ENCODE results near the gene C16orf96.

C16orf96 gene

GRCh38 chr16:4583906-4584305 lies 27.8 kb downstream of the C16orf96 start:
- no peak overlapping the region for H3K4me3 ChIP-seq (ENCODE audit: low read length)
- no peak overlapping the region for H2AK5ac ChIP-seq (ENCODE audit: low read length)
- no peak overlapping the region for H2BK15ac ChIP-seq (replicated peaks; ENCODE audit: low read depth)
- H3K9ac ChIP-seq (ENCODE audit: low read length), result no peak overlapping the region
- no peak overlapping the region for H2BK5ac ChIP-seq (ENCODE audit: low read length)
- no peak overlapping the region for H2BK120ac ChIP-seq (ENCODE audit: low read depth, low read length)
- DNase-seq, result no peak
- no peak overlapping the region for H4K5ac ChIP-seq (ENCODE audit: low read length)
- H3K18ac ChIP-seq (ENCODE audit: low read length), result no peak overlapping the region
- H3K23ac ChIP-seq (ENCODE audit: low read length), result no peak overlapping the region
- H3K27me3 ChIP-seq (ENCODE audit: insufficient read depth, low read length, poor library complexity), result no peaks in the 10 kb centered on the region
- no peaks in the 10 kb centered on the region for H3K4me1 ChIP-seq (ENCODE audit: control insufficient read depth, low read depth, low read length)
- no peak overlapping the region for H4K8ac ChIP-seq (ENCODE audit: low read depth, low read length)
- H3K4me2 ChIP-seq (ENCODE audit: low read length), result no peak overlapping the region
- no peaks in the 10 kb centered on the region for H3K79me2 ChIP-seq (ENCODE audit: control insufficient read depth, insufficient read depth, low read length)
- H3K56ac ChIP-seq (ENCODE audit: low read length), result no peak overlapping the region
- H3K36me3 ChIP-seq (ENCODE audit: control insufficient read depth, insufficient read depth, low read length), result no peaks in the 10 kb centered on the region
- H3K79me1 ChIP-seq (ENCODE audit: low read length), result no peaks in the 10 kb centered on the region
- no peak overlapping the region for H3K4ac ChIP-seq (ENCODE audit: low read depth, low read length)
- H3K27ac ChIP-seq (ENCODE audit: low read depth, low read length), result no peak overlapping the region
- WGBS (ENCODE audit: extremely low coverage, insufficient coverage, low lambda C conversion rate), result no CpG with 5 or more reads among the region's 4 CpGs

- no peak overlapping the region for H2BK15ac ChIP-seq (replicated peaks; ENCODE audit: low read depth)
- no peak overlapping the region for H3K4me2 ChIP-seq (ENCODE audit: low read length)
- H3K4me3 ChIP-seq (ENCODE audit: low read length), result no peak overlapping the region
- no peak for DNase-seq
- no peak overlapping the region for H2AK5ac ChIP-seq (ENCODE audit: low read length)
- H4K8ac ChIP-seq (ENCODE audit: low read depth, low read length), result no peak overlapping the region
- H3K36me3 ChIP-seq (ENCODE audit: control insufficient read depth, insufficient read depth, low read length), result no peaks in the 10 kb centered on the region
- no peak overlapping the region for H3K18ac ChIP-seq (ENCODE audit: low read length)
- no peak overlapping the region for H3K56ac ChIP-seq (ENCODE audit: low read length)
- H3K4ac ChIP-seq (ENCODE audit: low read depth, low read length), result no peak overlapping the region
- no peak overlapping the region for H2BK5ac ChIP-seq (ENCODE audit: low read length)
- H3K4me1 ChIP-seq (ENCODE audit: control insufficient read depth, low read depth, low read length), result no peaks in the 10 kb centered on the region
- H3K23ac ChIP-seq (ENCODE audit: low read length), result no peak overlapping the region
- WGBS (ENCODE audit: extremely low coverage, insufficient coverage, low lambda C conversion rate), result no CpG with 5 or more reads among the region's 7 CpGs
- H3K27me3 ChIP-seq (ENCODE audit: insufficient read depth, low read length, poor library complexity), result no peaks in the 10 kb centered on the region
- H2BK120ac ChIP-seq (ENCODE audit: low read depth, low read length), result no peak overlapping the region
- no peak overlapping the region for H3K9ac ChIP-seq (ENCODE audit: low read length)
- H3K27ac ChIP-seq (ENCODE audit: low read depth, low read length), result no peak overlapping the region
- H4K5ac ChIP-seq (ENCODE audit: low read length), result no peak overlapping the region
- no peaks in the 10 kb centered on the region for H3K79me2 ChIP-seq (ENCODE audit: control insufficient read depth, insufficient read depth, low read length)
- no peaks in the 10 kb centered on the region for H3K79me1 ChIP-seq (ENCODE audit: low read length)
These were observed 30.2 kb downstream of the C16orf96 start for GRCh38 chr16:4586291-4586690.

GRCh38 chr16:4588386-4588785 lies 32.2 kb downstream of the C16orf96 start:
- H4K8ac ChIP-seq (ENCODE audit: low read depth, low read length), result no peak overlapping the region
- no CpG with 5 or more reads among the region's 2 CpGs for WGBS (ENCODE audit: extremely low coverage, insufficient coverage, low lambda C conversion rate)

GRCh38 chr16:4588961-4589360 lies 32.8 kb downstream of the C16orf96 start:
- no peak for DNase-seq
- Histone ChIP-seq H3K27ac (ENCODE audit: low read depth, low read length) (no peak overlapping the region), H3K18ac (ENCODE audit: low read length) (no peak overlapping the region), H2AK5ac (ENCODE audit: low read length) (no peak overlapping the region), H2BK15ac (replicated peaks; ENCODE audit: low read depth) (no peak overlapping the region), H3K4me2 (ENCODE audit: low read length) (no peak overlapping the region), H3K4me3 (ENCODE audit: low read length) (no peak overlapping the region), H3K79me1 (ENCODE audit: low read length) (no peaks in the 10 kb centered on the region), H4K8ac (ENCODE audit: low read depth, low read length) (no peak overlapping the region), H3K79me2 (ENCODE audit: control insufficient read depth, insufficient read depth, low read length) (no peaks in the 10 kb centered on the region), H3K23ac (ENCODE audit: low read length) (no peak overlapping the region), H3K4me1 (ENCODE audit: control insufficient read depth, low read depth, low read length) (peaks cover 3% of the 10 kb centered on the region), H3K56ac (ENCODE audit: low read length) (no peak overlapping the region), H3K27me3 (ENCODE audit: insufficient read depth, low read length, poor library complexity) (no peaks in the 10 kb centered on the region), H2BK5ac (ENCODE audit: low read length) (no peak overlapping the region), H3K36me3 (ENCODE audit: control insufficient read depth, insufficient read depth, low read length) (no peaks in the 10 kb centered on the region), H3K9ac (ENCODE audit: low read length) (no peak overlapping the region), H4K5ac (ENCODE audit: low read length) (no peak overlapping the region), H3K4ac (ENCODE audit: low read depth, low read length) (no peak overlapping the region), H2BK120ac (ENCODE audit: low read depth, low read length) (no peak overlapping the region)
- no CpG with 5 or more reads among the region's 6 CpGs for WGBS (ENCODE audit: extremely low coverage, insufficient coverage, low lambda C conversion rate)

More at GRCh38 chr16:4588386-4588785, 32.2 kb downstream of the C16orf96 start:
- Histone ChIP-seq H2BK5ac (ENCODE audit: low read length) (no peak overlapping the region), H3K9ac (ENCODE audit: low read length) (no peak overlapping the region), H3K4me1 (ENCODE audit: control insufficient read depth, low read depth, low read length) (peaks cover 2% of the 10 kb centered on the region), H2BK120ac (ENCODE audit: low read depth, low read length) (no peak overlapping the region), H3K27ac (ENCODE audit: low read depth, low read length) (no peak overlapping the region), H3K18ac (ENCODE audit: low read length) (no peak overlapping the region), H3K23ac (ENCODE audit: low read length) (no peak overlapping the region), H2BK15ac (replicated peaks; ENCODE audit: low read depth) (no peak overlapping the region), H3K4me2 (ENCODE audit: low read length) (no peak overlapping the region), H3K4me3 (ENCODE audit: low read length) (no peak overlapping the region), H3K79me2 (ENCODE audit: control insufficient read depth, insufficient read depth, low read length) (no peaks in the 10 kb centered on the region), H3K4ac (ENCODE audit: low read depth, low read length) (no peak overlapping the region), H3K56ac (ENCODE audit: low read length) (no peak overlapping the region), H3K79me1 (ENCODE audit: low read length) (no peaks in the 10 kb centered on the region), H4K5ac (ENCODE audit: low read length) (no peak overlapping the region), H3K27me3 (ENCODE audit: insufficient read depth, low read length, poor library complexity) (no peaks in the 10 kb centered on the region), H3K36me3 (ENCODE audit: control insufficient read depth, insufficient read depth, low read length) (no peaks in the 10 kb centered on the region), H2AK5ac (ENCODE audit: low read length) (no peak overlapping the region)
- DNase-seq, result no peak

- Histone ChIP-seq H2AK5ac (ENCODE audit: low read length) (no peak overlapping the region), H3K79me2 (ENCODE audit: control insufficient read depth, insufficient read depth, low read length) (no peaks in the 10 kb centered on the region), H3K4ac (ENCODE audit: low read depth, low read length) (no peak overlapping the region), H3K27ac (ENCODE audit: low read depth, low read length) (no peak overlapping the region), H3K4me3 (ENCODE audit: low read length) (no peak overlapping the region), H3K4me2 (ENCODE audit: low read length) (no peak overlapping the region), H2BK15ac (replicated peaks; ENCODE audit: low read depth) (no peak overlapping the region), H3K27me3 (ENCODE audit: insufficient read depth, low read length, poor library complexity) (no peaks in the 10 kb centered on the region), H3K23ac (ENCODE audit: low read length) (no peak overlapping the region), H3K36me3 (ENCODE audit: control insufficient read depth, insufficient read depth, low read length) (no peaks in the 10 kb centered on the region), H3K9ac (ENCODE audit: low read length) (no peak overlapping the region), H3K4me1 (ENCODE audit: control insufficient read depth, low read depth, low read length) (peaks cover 3% of the 10 kb centered on the region), H4K8ac (ENCODE audit: low read depth, low read length) (no peak overlapping the region), H4K5ac (ENCODE audit: low read length) (no peak overlapping the region), H3K18ac (ENCODE audit: low read length) (no peak overlapping the region), H3K56ac (ENCODE audit: low read length) (no peak overlapping the region), H3K79me1 (ENCODE audit: low read length) (no peaks in the 10 kb centered on the region), H2BK120ac (ENCODE audit: low read depth, low read length) (no peak overlapping the region), H2BK5ac (ENCODE audit: low read length) (no peak overlapping the region)
- no CpG with 5 or more reads among the region's 6 CpGs for WGBS (ENCODE audit: extremely low coverage, insufficient coverage, low lambda C conversion rate)
- no peak for DNase-seq
These were observed 35.1 kb downstream of the C16orf96 start for GRCh38 chr16:4591191-4591590.

- Histone ChIP-seq H2BK15ac (replicated peaks; ENCODE audit: low read depth) (no peak overlapping the region), H3K23ac (ENCODE audit: low read length) (no peak overlapping the region), H2BK120ac (ENCODE audit: low read depth, low read length) (no peak overlapping the region), H3K4me2 (ENCODE audit: low read length) (no peak overlapping the region), H3K27me3 (ENCODE audit: insufficient read depth, low read length, poor library complexity) (no peaks in the 10 kb centered on the region), H3K56ac (ENCODE audit: low read length) (no peak overlapping the region), H3K4me3 (ENCODE audit: low read length) (no peak overlapping the region), H3K27ac (ENCODE audit: low read depth, low read length) (no peak overlapping the region), H3K36me3 (ENCODE audit: control insufficient read depth, insufficient read depth, low read length) (no peaks in the 10 kb centered on the region), H3K9ac (ENCODE audit: low read length) (no peak overlapping the region), H3K79me1 (ENCODE audit: low read length) (no peaks in the 10 kb centered on the region), H4K8ac (ENCODE audit: low read depth, low read length) (no peak overlapping the region), H4K5ac (ENCODE audit: low read length) (no peak overlapping the region), H3K4me1 (ENCODE audit: control insufficient read depth, low read depth, low read length) (peaks cover 3% of the 10 kb centered on the region), H2AK5ac (ENCODE audit: low read length) (no peak overlapping the region), H3K79me2 (ENCODE audit: control insufficient read depth, insufficient read depth, low read length) (no peaks in the 10 kb centered on the region), H3K18ac (ENCODE audit: low read length) (no peak overlapping the region), H2BK5ac (ENCODE audit: low read length) (no peak overlapping the region), H3K4ac (ENCODE audit: low read depth, low read length) (no peak overlapping the region)
- no CpG with 5 or more reads among the region's 17 CpGs for whole genome bisulfite sequencing (ENCODE audit: extremely low coverage, insufficient coverage, low lambda C conversion rate)
- DNase-seq, result no peak
These were observed 35.7 kb downstream of the C16orf96 start for GRCh38 chr16:4591706-4592470.
